ENCODE data around the gene NCAPD3. TPM values are rescaled to one million over a fixed set of nuclear protein-coding genes. Genes with fewer than 3 reads are reported as not detected.

NCAPD3 gene
- total and polyA plus RNA-seq, 9 of the 15 experiments (the other 6 are each of a cell fraction or from before 2014, with no cell fraction given) = 23.6 to 80.6 (median 58.6) TPM

GRCh38 chr11:134224710-134225664, 1.2 kb upstream of the NCAPD3 start (continued):
- TF ChIP-seq ZBTB49 (CRISPR knock-in tag; IDR thresholded peaks at IDR 0.05; ENCODE audit: borderline replicate concordance) (no peak), TSC22D4 (tag; IDR thresholded peaks at IDR 0.05) (no peak), ZNF518B (CRISPR knock-in tag; IDR thresholded peaks at IDR 0.05) (no peak), SAFB2 (IDR thresholded peaks at IDR 0.05; ENCODE audit: borderline replicate concordance, low read depth, low read length, severe bottlenecking) (no peak), ZNF449 (CRISPR knock-in tag; IDR thresholded peaks at IDR 0.05) (no peak), PREB (CRISPR knock-in tag; IDR thresholded peaks at IDR 0.05) (0 out of 2 replicates have a peak, but pooled peaks have one; percentile 24), ZNF655 (CRISPR knock-in tag; IDR thresholded peaks at IDR 0.05) (no peak), POU5F1 (IDR thresholded peaks at IDR 0.05; ENCODE audit: borderline replicate concordance, low read depth, low read length, partially characterized antibody) (no peak), FOXO4 (CRISPR knock-in tag; IDR thresholded peaks at IDR 0.05) (no peak), GATAD2A (IDR thresholded peaks at IDR 0.05) (0 out of 2 replicates have a peak, but pooled peaks have one; percentile 41), YBX1 (IDR thresholded peaks at IDR 0.05) (no peak), IRF1 (CRISPR knock-in tag; IDR thresholded peaks at IDR 0.05; ENCODE audit: borderline replicate concordance) (no peak; the same call in 1 of the 2 replicates)
